B cell (primary cell): ENCODE data around the gene ITGA5. TPM values are rescaled to one million over a fixed set of nuclear protein-coding genes. Genes with fewer than 3 reads are reported as not detected.
A peak's percentile ranks its signal among the peaks of the same experiment; 100 is the strongest.

Source experiments
- ATAC-seq: fragments of 200-7000 bp; cut with Tn5 transposase; one replicate; pipeline ENCODE4 v1.10.0; 2021; ENCODE audit warnings: low read depth, mild to moderate bottlenecking, moderate number of reproducible peaks, moderate library complexity
- CTCF ChIA-PET: fragments of 350-600 bp; sonication (Branson Sonifier 250); formaldehyde crosslinking; loops from one replicate; lab custom pipeline; 2021; ENCODE audit warnings: antibody characterized with exemption, inconsistent platforms; lab: Charles Lee
- POLR2A ChIA-PET: fragments of 350-600 bp; sonication (Branson Sonifier 250); formaldehyde crosslinking; loops from one replicate; lab custom pipeline; 2021; ENCODE audit warnings: antibody characterized with exemption; lab: Charles Lee
- DNase-seq: peaks from one replicate; pipeline ENCODE4 v3.0.0; 2013
- H2AFZ ChIP-seq: 2 replicates; pipeline ENCODE4 v1.6.1; 2012; ENCODE audit warnings: mild to moderate bottlenecking, low read depth, low read length; ENCODE audit not compliant: insufficient read depth, poor library complexity, severe bottlenecking
- H3K27ac ChIP-seq, 2 donors: 1 replicate in 1 of 2; 2 replicates in 1 of 2; pipeline ENCODE4 v1.5.1; 2012 to 2013; ENCODE audit warnings: low read length in 2 of 2, mild to moderate bottlenecking in 2 of 2, moderate library complexity in 1 of 2
- H3K27me3 ChIP-seq, 4 experiments: fragments of 200-600 bp in 1 of 4; sonication (generic) in 1 of 4; replicated peaks in 1 of 4; 1 replicate in 2 of 4; 2 replicates in 2 of 4; pipeline versions ENCODE4 v1.6.1 to v1.7.0; 2013 to 2016; ENCODE audit warnings: low read length in 3 of 4, mild to moderate bottlenecking in 2 of 4, mixed read lengths in 1 of 4, moderate library complexity in 1 of 4; ENCODE audit not compliant: insufficient read depth in 4 of 4, control insufficient read depth in 3 of 4; ENCODE audit errors: control extremely low read depth in 1 of 4
- H3K36me3 ChIP-seq, 2 experiments: replicated peaks in 1 of 2; 1 replicate in 1 of 2; 2 replicates in 1 of 2; pipeline versions ENCODE4 v1.6.1 to v1.7.1; 2013; ENCODE audit warnings: low read length in 1 of 2; ENCODE audit not compliant: insufficient read depth in 2 of 2, control insufficient read depth in 1 of 2; ENCODE audit errors: control extremely low read depth in 1 of 2, extremely low read depth in 1 of 2
- H3K4me1 ChIP-seq, 2 donors: fragments of 200-600 bp in 1 of 2; sonication (generic) in 1 of 2; 1 replicate in 1 of 2; 2 replicates in 1 of 2; pipeline versions ENCODE4 v1.5.1 to v1.6.1; 2013 to 2017; ENCODE audit warnings: low read length in 2 of 2; ENCODE audit not compliant: control insufficient read depth in 2 of 2, insufficient read depth in 2 of 2
- H3K4me2 ChIP-seq: replicated peaks from 2 replicates; pipeline ENCODE3; 2012; ENCODE audit warnings: mild to moderate bottlenecking, low read depth, low read length; ENCODE audit not compliant: poor library complexity, severe bottlenecking
- H3K4me3 ChIP-seq, 5 experiments: fragments of 200-600 bp in 1 of 5; sonication (generic) in 1 of 5; 1 replicate in 3 of 5; 2 replicates in 2 of 5; pipeline versions ENCODE4 v1.5.1 to v1.7.0; 2011 to 2016; ENCODE audit warnings: low read length in 4 of 5, mild to moderate bottlenecking in 4 of 5, low read depth in 2 of 5, control low read depth in 1 of 5, moderate library complexity in 1 of 5; ENCODE audit not compliant: insufficient read depth in 1 of 5; ENCODE audit errors: control extremely low read depth in 1 of 5, extremely low read depth in 1 of 5
- H3K79me2 ChIP-seq: fragments of 200-600 bp; sonication (generic); one replicate; pipeline ENCODE4 v1.6.0; 2016; ENCODE audit warnings: low read length; ENCODE audit not compliant: control insufficient read depth, insufficient read depth
- H3K9ac ChIP-seq: fragments of 200-600 bp; sonication (generic); 2 replicates; pipeline ENCODE4 v1.6.1; 2017; ENCODE audit warnings: mild to moderate bottlenecking, low read length, moderate library complexity
- H3K9me3 ChIP-seq, 3 donors: one replicate each; pipeline versions ENCODE4 v1.6.1 to v1.7.1; 2013; ENCODE audit warnings: low read length in 2 of 3; ENCODE audit not compliant: control insufficient read depth in 2 of 3, insufficient read depth in 1 of 3; ENCODE audit errors: control extremely low read depth in 1 of 3
- H4K20me1 ChIP-seq: 2 replicates; pipeline ENCODE4 v1.6.0; 2012; ENCODE audit warnings: mild to moderate bottlenecking, low read length; ENCODE audit not compliant: insufficient read depth, control insufficient read depth, poor library complexity, severe bottlenecking
- H3K27ac Mint-ChIP-seq: one replicate; pipeline ENCODE4 v1.8.0; 2021; ENCODE audit warnings: mixed read lengths
- H3K27me3 Mint-ChIP-seq: one replicate; pipeline ENCODE4 v1.8.0; 2021; ENCODE audit warnings: mixed read lengths
- H3K4me1 Mint-ChIP-seq: one replicate; pipeline ENCODE4 v1.8.0; 2021; ENCODE audit warnings: mixed read lengths
- H3K4me3 Mint-ChIP-seq: one replicate; pipeline ENCODE4 v1.8.0; 2021; ENCODE audit warnings: mixed read lengths
- H3K9me3 Mint-ChIP-seq: one replicate; pipeline ENCODE4 v1.8.0; 2022; ENCODE audit warnings: mixed read lengths; ENCODE audit not compliant: insufficient read depth
- EZH2 ChIP-seq: IDR thresholded peaks from 2 replicates; pipeline ENCODE4 v1.6.1; 2012; ENCODE audit warnings: borderline replicate concordance, low read depth, mild to moderate bottlenecking, moderate library complexity, low read length; ENCODE audit not compliant: insufficient read depth, poor library complexity, severe bottlenecking
- WGBS: methylation state at CpG from one replicate; pipeline ENCODE4 v1.1.5; 2013; ENCODE audit warnings: missing lambda C conversion rate; ENCODE audit not compliant: insufficient coverage; 5-methylcytosine and 5-hydroxymethylcytosine counted together
- intact Hi-C: fragments of 100-400 bp; cut with micrococcal nuclease; formaldehyde crosslinking; loops from one replicate; pipeline ENCODE4 v1.10.0; 2022
- polyA plus RNA-seq: library from polyadenylated mRNA; depleted of rRNA; stranded (reverse); fragments of >200 nt; gene quantifications from 2 replicates; pipeline ENCODE4 v1.2.3, GENCODE V29; 2012
- total RNA-seq, 2 donors: library from RNA; stranded (reverse); fragments of 120-200 nt in 1 of 2; gene quantifications; 1 replicate in 1 of 2; 2 replicates in 1 of 2; pipeline versions ENCODE4 v1.2.3 to v1.2.4, GENCODE V29; 2013 to 2022
- TF ChIP-seq, protein P1 (sequence below): fragments of 200-600 bp; IDR thresholded peaks from one replicate; pipeline ENCODE4 v1.8.0; 2022; ENCODE audit warnings: antibody characterized with exemption, mild to moderate bottlenecking

ITGA5 gene
- total and polyA plus RNA-seq, 2 donors (not counting 1 experiment from before 2014, with no cell fraction given) = 3.6 to 6.1 TPM

DNA sequence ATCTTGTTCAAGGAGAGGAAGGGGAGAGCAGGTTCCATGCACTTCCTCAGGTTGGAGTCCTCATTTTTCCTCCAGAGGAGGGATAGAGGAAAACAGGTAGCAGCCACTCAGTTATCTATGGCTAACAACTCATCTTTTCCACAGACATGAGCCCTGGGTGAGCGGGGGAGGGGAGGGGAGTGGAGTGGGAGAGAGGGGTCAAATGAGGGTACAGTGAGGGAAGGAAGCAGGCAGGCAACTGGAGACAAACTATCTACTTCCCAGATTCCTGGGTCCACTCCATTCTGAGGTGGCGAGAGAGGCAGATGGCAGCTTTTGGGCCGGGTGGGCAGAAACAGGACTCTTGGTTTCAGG lies 32.0 kb downstream of the ITGA5 start:
- Histone ChIP-seq H3K9ac (no peak overlapping the region), H3K79me2 (peaks cover 3% of the 10 kb centered on the region), H3K27ac (peak overlapping the region in 1 of 2 donors; percentile 85), H3K4me2 (no peak overlapping the region), H3K9me3 (no peaks in the 10 kb centered on the region), H3K4me3 (no peak overlapping the region), H3K27me3 (no peaks in the 10 kb centered on the region), H3K36me3 (no peaks in the 10 kb centered on the region), H2AFZ (no peak overlapping the region), H4K20me1 (no peaks in the 10 kb centered on the region), H3K4me1 (peaks cover 80 to 89% of the 10 kb centered on the region in 2 donors)
- no peak overlapping the region for H3K4me3 Mint-ChIP-seq
- ATAC-seq (no peak), DNase-seq (no peak)
- POLR2A ChIA-PET = no interaction called here
- CTCF ChIA-PET = interaction anchor here (0.8 to 3.6 kb wide), 7 partner anchors 8 to 19 kb away, joined by 3 to 26 read pairs (median 4); no protein-coding TSS in a partner anchor
- TF ChIP-seq, protein P1, sequence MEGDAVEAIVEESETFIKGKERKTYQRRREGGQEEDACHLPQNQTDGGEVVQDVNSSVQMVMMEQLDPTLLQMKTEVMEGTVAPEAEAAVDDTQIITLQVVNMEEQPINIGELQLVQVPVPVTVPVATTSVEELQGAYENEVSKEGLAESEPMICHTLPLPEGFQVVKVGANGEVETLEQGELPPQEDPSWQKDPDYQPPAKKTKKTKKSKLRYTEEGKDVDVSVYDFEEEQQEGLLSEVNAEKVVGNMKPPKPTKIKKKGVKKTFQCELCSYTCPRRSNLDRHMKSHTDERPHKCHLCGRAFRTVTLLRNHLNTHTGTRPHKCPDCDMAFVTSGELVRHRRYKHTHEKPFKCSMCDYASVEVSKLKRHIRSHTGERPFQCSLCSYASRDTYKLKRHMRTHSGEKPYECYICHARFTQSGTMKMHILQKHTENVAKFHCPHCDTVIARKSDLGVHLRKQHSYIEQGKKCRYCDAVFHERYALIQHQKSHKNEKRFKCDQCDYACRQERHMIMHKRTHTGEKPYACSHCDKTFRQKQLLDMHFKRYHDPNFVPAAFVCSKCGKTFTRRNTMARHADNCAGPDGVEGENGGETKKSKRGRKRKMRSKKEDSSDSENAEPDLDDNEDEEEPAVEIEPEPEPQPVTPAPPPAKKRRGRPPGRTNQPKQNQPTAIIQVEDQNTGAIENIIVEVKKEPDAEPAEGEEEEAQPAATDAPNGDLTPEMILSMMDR = no peak
- no peak for TF ChIP-seq EZH2
- no peaks in the 10 kb centered on the region for H3K9me3 Mint-ChIP-seq
- WGBS = 89% methylated on average over 2 of the region's 3 CpGs
- H3K27ac Mint-ChIP-seq = peak overlapping the region; percentile 83
- H3K27me3 Mint-ChIP-seq = no peaks in the 10 kb centered on the region
- peaks cover 71% of the 10 kb centered on the region for H3K4me1 Mint-ChIP-seq
- intact Hi-C loops = no loop called here

- Mint-ChIP-seq H3K4me3 (no peak overlapping the region), H3K27me3 (no peaks in the 10 kb centered on the region), H3K27ac (peak overlapping the region; percentile 83), H3K4me1 (peaks cover 69% of the 10 kb centered on the region), H3K9me3 (no peaks in the 10 kb centered on the region)
- no peak for DNase-seq
- Histone ChIP-seq H3K27me3 (no peaks in the 10 kb centered on the region), H2AFZ (no peak overlapping the region), H4K20me1 (no peaks in the 10 kb centered on the region), H3K79me2 (peaks cover 2% of the 10 kb centered on the region), H3K9me3 (no peaks in the 10 kb centered on the region), H3K27ac (peak overlapping the region in 1 of 2 donors; percentile 85), H3K9ac (no peak overlapping the region), H3K4me3 (no peak overlapping the region), H3K4me1 (peaks cover 75 to 86% of the 10 kb centered on the region in 2 donors), H3K4me2 (peak overlapping the region; percentile 78), H3K36me3 (peaks cover 0 to 2% of the 10 kb centered on the region in 2 experiments)
- intact Hi-C loops = no loop called here
- POLR2A ChIA-PET = no interaction called here
- ATAC-seq = no peak
- CTCF ChIA-PET = interaction anchor here (0.8 to 3.6 kb wide), 7 partner anchors 7 to 54 kb away, joined by 3 to 26 read pairs (median 4); no protein-coding TSS in a partner anchor
- WGBS = 92% methylated on average over 2 of the region's 3 CpGs
- TF ChIP-seq, protein P1 = no peak
- no peak for TF ChIP-seq EZH2
Observed at GRCh38 chr12:54386403-54387113, 32.5 kb downstream of the ITGA5 start.
